HCT116 (cell line): ENCODE results near the gene FARP1. TPM values are rescaled to one million over a fixed set of nuclear protein-coding genes. Genes with fewer than 3 reads are reported as not detected.

Experiments
- ATAC-seq: fragments of 200-7000 bp; cut with Tn5 transposase; 2 replicates; pipeline ENCODE4 v1.9.1; 2020; ENCODE audit warnings: mild to moderate bottlenecking, moderate library complexity
- BruUV-seq: library from RNA; stranded (reverse); fragments of 400-500 nt; replicated peaks from 2 replicates; lab custom pipeline; 2021; lab: Mats Ljungman, UMichigan
- CTCF ChIA-PET: fragments of 300-600 bp; sonication (Branson Sonifier 250); formaldehyde crosslinking; loops from one replicate; lab custom pipeline; 2021; ENCODE audit warnings: antibody characterized with exemption; lab: Charles Lee
- POLR2A ChIA-PET: fragments of 300-600, 350-600 bp; sonication (Branson Sonifier 250); formaldehyde crosslinking; loops from one replicate; lab custom pipeline; 2021; ENCODE audit warnings: antibody characterized with exemption; lab: Charles Lee
- RAD21 ChIA-PET, 2 experiments: fragments of 300-600 bp; sonication (Branson Sonifier 250); formaldehyde crosslinking; loops; one replicate each; lab custom pipeline; 2023; ENCODE audit warnings: low total read pairs in 2 of 2; ENCODE audit not compliant: uncharacterized antibody in 2 of 2, unreplicated experiment in 2 of 2, low non-redundant PET in 1 of 2; lab: Charles Lee
- DNase-seq: peaks from one replicate; pipeline ENCODE4 v3.0.0-alpha.2; 2010; ENCODE audit warnings: low read depth, low spot score
- H2AFZ ChIP-seq: fragments of 200-600 bp; shearing (Covaris generic), sonication (generic); 2 replicates; pipeline ENCODE4 v1.6.1; 2017; ENCODE audit warnings: low read depth, mixed run types, mixed read lengths, antibody characterized with exemption, low read length; ENCODE audit not compliant: poor library complexity, severe bottlenecking
- H3K27ac ChIP-seq: 2 replicates; pipeline ENCODE4 v1.5.1; 2012; ENCODE audit warnings: low read depth, low read length
- H3K27me3 ChIP-seq: fragments of 200-600 bp; sonication (generic); 2 replicates; pipeline ENCODE4 v1.6.1; 2016; ENCODE audit warnings: mixed run types, low read length, mixed read lengths; ENCODE audit not compliant: insufficient read depth
- H3K36me3 ChIP-seq, 2 experiments: fragments of 200-500 bp in 1 of 2; fragments of 200-600 bp in 1 of 2; sonication (Bioruptor generic) in 1 of 2; sonication (generic) in 1 of 2; 2 replicates each; pipeline versions ENCODE4 v1.5.1 to v1.6.1; 2014 to 2016; ENCODE audit warnings: low read length in 2 of 2, inconsistent platforms in 1 of 2, mixed read lengths in 1 of 2, mixed run types in 1 of 2; ENCODE audit not compliant: insufficient read depth in 2 of 2, control insufficient read depth in 1 of 2
- H3K4me1 ChIP-seq, 2 experiments: fragments of 200-600 bp in 1 of 2; sonication (generic) in 1 of 2; 2 replicates each; pipeline versions ENCODE4 v1.5.1 to v1.6.1; 2012 to 2017; ENCODE audit warnings: low read length in 2 of 2, inconsistent platforms in 1 of 2, mild to moderate bottlenecking in 1 of 2, mixed read lengths in 1 of 2, mixed run types in 1 of 2, moderate library complexity in 1 of 2; ENCODE audit not compliant: insufficient read depth in 2 of 2, control insufficient read depth in 1 of 2
- H3K4me2 ChIP-seq: fragments of 200-600 bp; sonication (generic); 2 replicates; pipeline ENCODE4 v1.6.1; 2017; ENCODE audit warnings: mixed run types, low read length, mixed read lengths
- H3K4me3 ChIP-seq, 2 experiments: fragments of 200-600 bp in 1 of 2; sonication (generic) in 1 of 2; replicated peaks in 1 of 2; 2 replicates each; pipeline ENCODE4 v1.5.1; 2011 to 2016; ENCODE audit warnings: low read length in 2 of 2, control low read depth in 1 of 2, low read depth in 1 of 2, mild to moderate bottlenecking in 1 of 2, mixed read lengths in 1 of 2, mixed run types in 1 of 2
- H3K79me2 ChIP-seq: fragments of 200-600 bp; sonication (generic); 2 replicates; pipeline ENCODE4 v1.6.1; 2017; ENCODE audit warnings: mild to moderate bottlenecking, mixed run types, low read length, moderate library complexity, mixed read lengths; ENCODE audit not compliant: insufficient read depth
- H3K9ac ChIP-seq: fragments of 200-600 bp; sonication (generic); 2 replicates; pipeline ENCODE4 v1.6.1; 2016; ENCODE audit warnings: low read length, mixed read lengths
- H3K9me2 ChIP-seq: fragments of 200-600 bp; sonication (generic), shearing (Covaris generic); 2 replicates; pipeline ENCODE4 v1.6.1; 2017; ENCODE audit warnings: mixed run types, mild to moderate bottlenecking, moderate library complexity; ENCODE audit not compliant: insufficient read depth
- H3K9me3 ChIP-seq, 2 experiments: fragments of 200-500 bp in 1 of 2; fragments of 200-600 bp in 1 of 2; sonication (Bioruptor generic) in 1 of 2; sonication (generic) in 1 of 2; 2 replicates each; pipeline ENCODE4 v1.6.1; 2014 to 2017; ENCODE audit warnings: low read length in 2 of 2, mixed read lengths in 2 of 2, inconsistent platforms in 1 of 2, low read depth in 1 of 2, mild to moderate bottlenecking in 1 of 2, mixed run types in 1 of 2, moderate library complexity in 1 of 2; ENCODE audit not compliant: control insufficient read depth in 1 of 2, insufficient read depth in 1 of 2
- H4K20me1 ChIP-seq: fragments of 200-600 bp; sonication (generic), shearing (Covaris generic); 2 replicates; pipeline ENCODE4 v1.6.1; 2017; ENCODE audit warnings: mixed run types, mild to moderate bottlenecking, moderate library complexity; ENCODE audit not compliant: insufficient read depth
- CBX3 ChIP-seq: IDR thresholded peaks from 2 replicates; pipeline ENCODE4 v1.6.1; 2012; ENCODE audit warnings: low read depth
- ELF1 ChIP-seq: IDR thresholded peaks from 2 replicates; pipeline ENCODE4 v1.6.1; 2012; ENCODE audit warnings: low read depth, borderline replicate concordance
- EZH2 ChIP-seq: fragments of 200-600 bp; sonication (generic); IDR thresholded peaks from 2 replicates; pipeline ENCODE4 v1.6.1; 2017; ENCODE audit warnings: antibody characterized with exemption, mixed run types
- JUND ChIP-seq: IDR thresholded peaks from 2 replicates; pipeline ENCODE4 v1.6.1; 2012
- POLR2A ChIP-seq: IDR thresholded peaks from 2 replicates; pipeline ENCODE4 v1.7.0; 2011; ENCODE audit warnings: borderline replicate concordance; ENCODE audit not compliant: insufficient read depth, insufficient read length; ENCODE audit errors: extremely low read depth
- RAD21 ChIP-seq: IDR thresholded peaks from 2 replicates; pipeline ENCODE4 v1.6.1; 2012; ENCODE audit warnings: low read depth, mild to moderate bottlenecking
- SRF ChIP-seq: IDR thresholded peaks from 2 replicates; pipeline ENCODE4 v1.6.1; 2012; ENCODE audit warnings: low read depth
- TCF7L2 ChIP-seq: IDR thresholded peaks from 2 replicates; pipeline ENCODE4 v1.7.0; 2011; ENCODE audit warnings: borderline replicate concordance, inconsistent platforms; ENCODE audit not compliant: insufficient read depth, insufficient read length; ENCODE audit errors: extremely low read depth
- ZFX ChIP-seq: fragments of 450-650 bp; IDR thresholded peaks from 2 replicates; pipeline ENCODE4 v1.6.1; 2017
- ZNF274 ChIP-seq: fragments of 200-500 bp; sonication (Bioruptor generic); IDR thresholded peaks from 2 replicates; pipeline ENCODE4 v1.6.1; 2014; ENCODE audit warnings: mild to moderate bottlenecking, low read depth, low read length, inconsistent platforms
- intact Hi-C: fragments of 100-400 bp; cut with micrococcal nuclease; formaldehyde crosslinking; loops from 2 replicates; pipeline ENCODE4 v1.10.0; 2022
- total RNA-seq: library from RNA; stranded (reverse); gene quantifications from one replicate; pipeline ENCODE4 v1.2.1, GENCODE V29; 2021; ENCODE audit not compliant: unreplicated experiment
- TF ChIP-seq, protein P1 (sequence below): IDR thresholded peaks from 2 replicates; pipeline ENCODE4 v1.6.1; 2011; ENCODE audit warnings: mild to moderate bottlenecking, low read length, moderate library complexity; ENCODE audit not compliant: insufficient replicate concordance; ENCODE audit errors: extremely low read depth
- TF ChIP-seq, protein P2 (sequence below), 3 experiments: fragments of 200-600 bp in 1 of 3; sonication (generic) in 1 of 3; IDR thresholded peaks in 2 of 3; conservative IDR thresholded peaks in 1 of 3; 2 replicates each; pipeline ENCODE4 v1.5.1; 2012 to 2017; ENCODE audit warnings: low read depth in 2 of 3, low read length in 2 of 3, antibody characterized with exemption in 1 of 3, borderline replicate concordance in 1 of 3, control low read depth in 1 of 3, mild to moderate bottlenecking in 1 of 3, mixed read lengths in 1 of 3, mixed run types in 1 of 3, moderate library complexity in 1 of 3; ENCODE audit not compliant: insufficient read depth in 1 of 3

FARP1 gene
- total RNA-seq, 1 experiment from 2014 or later, result 30.5 TPM

DNA sequence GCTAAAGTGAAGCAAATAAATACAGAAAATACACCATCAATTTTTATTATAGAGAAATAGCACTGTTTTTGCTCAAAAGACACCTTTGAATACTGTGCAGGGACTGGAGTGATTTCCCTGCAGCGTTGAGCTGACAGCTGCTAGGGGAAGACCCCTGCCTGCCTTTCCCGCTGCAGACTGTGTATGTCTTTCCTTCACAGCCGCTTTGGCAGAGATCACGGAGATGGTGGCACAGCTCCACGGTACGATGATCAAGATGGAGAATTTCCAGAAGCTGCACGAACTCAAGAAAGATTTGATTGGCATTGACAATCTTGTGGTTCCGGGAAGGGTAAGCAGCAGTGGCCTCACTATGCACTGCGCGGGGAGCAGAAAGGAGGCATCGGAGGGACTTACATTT, 292.5 kb downstream of the FARP1 start (continued):
- TF ChIP-seq ELF1 (no peak), RAD21 (no peak), SRF (no peak)
- TF ChIP-seq, protein P1, sequence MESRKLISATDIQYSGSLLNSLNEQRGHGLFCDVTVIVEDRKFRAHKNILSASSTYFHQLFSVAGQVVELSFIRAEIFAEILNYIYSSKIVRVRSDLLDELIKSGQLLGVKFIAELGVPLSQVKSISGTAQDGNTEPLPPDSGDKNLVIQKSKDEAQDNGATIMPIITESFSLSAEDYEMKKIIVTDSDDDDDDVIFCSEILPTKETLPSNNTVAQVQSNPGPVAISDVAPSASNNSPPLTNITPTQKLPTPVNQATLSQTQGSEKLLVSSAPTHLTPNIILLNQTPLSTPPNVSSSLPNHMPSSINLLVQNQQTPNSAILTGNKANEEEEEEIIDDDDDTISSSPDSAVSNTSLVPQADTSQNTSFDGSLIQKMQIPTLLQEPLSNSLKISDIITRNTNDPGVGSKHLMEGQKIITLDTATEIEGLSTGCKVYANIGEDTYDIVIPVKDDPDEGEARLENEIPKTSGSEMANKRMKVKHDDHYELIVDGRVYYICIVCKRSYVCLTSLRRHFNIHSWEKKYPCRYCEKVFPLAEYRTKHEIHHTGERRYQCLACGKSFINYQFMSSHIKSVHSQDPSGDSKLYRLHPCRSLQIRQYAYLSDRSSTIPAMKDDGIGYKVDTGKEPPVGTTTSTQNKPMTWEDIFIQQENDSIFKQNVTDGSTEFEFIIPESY, result no peak
- TF ChIP-seq, protein P2, sequence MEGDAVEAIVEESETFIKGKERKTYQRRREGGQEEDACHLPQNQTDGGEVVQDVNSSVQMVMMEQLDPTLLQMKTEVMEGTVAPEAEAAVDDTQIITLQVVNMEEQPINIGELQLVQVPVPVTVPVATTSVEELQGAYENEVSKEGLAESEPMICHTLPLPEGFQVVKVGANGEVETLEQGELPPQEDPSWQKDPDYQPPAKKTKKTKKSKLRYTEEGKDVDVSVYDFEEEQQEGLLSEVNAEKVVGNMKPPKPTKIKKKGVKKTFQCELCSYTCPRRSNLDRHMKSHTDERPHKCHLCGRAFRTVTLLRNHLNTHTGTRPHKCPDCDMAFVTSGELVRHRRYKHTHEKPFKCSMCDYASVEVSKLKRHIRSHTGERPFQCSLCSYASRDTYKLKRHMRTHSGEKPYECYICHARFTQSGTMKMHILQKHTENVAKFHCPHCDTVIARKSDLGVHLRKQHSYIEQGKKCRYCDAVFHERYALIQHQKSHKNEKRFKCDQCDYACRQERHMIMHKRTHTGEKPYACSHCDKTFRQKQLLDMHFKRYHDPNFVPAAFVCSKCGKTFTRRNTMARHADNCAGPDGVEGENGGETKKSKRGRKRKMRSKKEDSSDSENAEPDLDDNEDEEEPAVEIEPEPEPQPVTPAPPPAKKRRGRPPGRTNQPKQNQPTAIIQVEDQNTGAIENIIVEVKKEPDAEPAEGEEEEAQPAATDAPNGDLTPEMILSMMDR (IDR thresholded peaks at IDR 0.05 in 2 of 3, conservative IDR thresholded peaks at IDR 0.05 in 1 of 3; ENCODE audit: borderline replicate concordance in 1 of 3, insufficient read depth in 1 of 3, low read depth in 2 of 3, low read length in 2 of 3), result no peak

DNA sequence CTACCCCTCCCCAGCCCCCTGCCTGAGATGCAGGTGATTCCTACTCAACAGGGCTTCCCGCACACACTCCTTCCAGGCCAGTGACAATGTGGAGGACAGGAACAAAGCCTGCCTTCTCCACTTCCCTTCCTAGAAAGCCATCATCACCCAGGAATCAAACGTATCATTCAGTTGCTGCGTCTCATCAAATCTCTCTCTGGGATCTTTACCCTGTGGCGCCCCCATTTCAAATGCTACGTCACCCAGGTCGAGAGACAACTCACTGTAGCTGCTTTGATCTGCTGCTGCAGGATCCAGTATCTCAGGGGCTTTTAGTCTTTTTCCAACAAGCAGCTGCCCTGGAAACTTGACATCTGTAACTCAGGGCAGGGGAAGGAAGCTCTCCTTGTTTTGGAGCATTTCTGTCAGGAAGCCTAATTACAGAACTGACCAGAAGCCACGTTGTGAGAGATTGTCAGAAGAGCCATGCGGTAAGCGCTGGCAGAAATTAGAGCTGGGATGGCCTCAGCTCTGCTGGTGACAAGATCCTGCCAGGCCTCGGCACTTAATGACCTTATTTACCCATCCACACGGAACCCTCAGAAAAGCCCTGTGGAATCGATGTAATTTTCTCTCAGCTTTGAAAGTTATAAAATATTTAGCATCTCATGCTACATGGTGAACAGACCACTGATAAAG, 293.5 kb downstream of the FARP1 start:
- no TSS peak for BruUV-seq
- intact Hi-C loops, result no loop called here
- TF ChIP-seq JUND (no peak), TCF7L2 (no peak), ZNF274 (no peak), POLR2A (no peak), ZFX (no peak), EZH2 (no peak), CBX3 (no peak)
- TF ChIP-seq, protein P1, result no peak
- TF ChIP-seq, protein P2 (IDR thresholded peaks at IDR 0.05 in 2 of 3, conservative IDR thresholded peaks at IDR 0.05 in 1 of 3; ENCODE audit: borderline replicate concordance in 1 of 3, insufficient read depth in 1 of 3, low read depth in 2 of 3, low read length in 2 of 3), result no peak

More for the DNA sequence above, 293.5 kb downstream of the FARP1 start:
- H3K79me2 ChIP-seq, result no peaks in the 10 kb centered on the region
- H4K20me1 ChIP-seq, result no peaks in the 10 kb centered on the region
- ATAC-seq (no peak), DNase-seq (no peak)
- H3K36me3 ChIP-seq, result no peaks in the 10 kb centered on the region
- H3K4me2 ChIP-seq, result no peak overlapping the region
- ChIA-PET RAD21 (no interaction called here), CTCF (interaction anchor here (1.6 kb wide), 1 partner anchor 11 kb away, joined by 4 read pairs; no protein-coding TSS in a partner anchor), POLR2A (no interaction called here)
- no peak overlapping the region for H3K4me3 ChIP-seq
- no peak overlapping the region for H2AFZ ChIP-seq
- H3K9ac ChIP-seq, result no peak overlapping the region
- H3K27ac ChIP-seq, result no peak overlapping the region
- no peaks in the 10 kb centered on the region for H3K9me3 ChIP-seq
- H3K9me2 ChIP-seq, result no peaks in the 10 kb centered on the region
- H3K27me3 ChIP-seq, result no peaks in the 10 kb centered on the region
- no peaks in the 10 kb centered on the region for H3K4me1 ChIP-seq
